HG03060 (cell line): ENCODE results near the gene CALN1.
"Not testable (repeated sequence)": the region's sequence is repeated elsewhere in the genome, so short reads cannot be mapped to it uniquely, and the experiment has no call there.

Experiments
- ATAC-seq: cut with Tn5 transposase; IDR thresholded peaks from one replicate; pipeline ENCODE4 v1.9.1; 2021; ENCODE audit warnings: low read depth, moderate number of reproducible peaks; ENCODE audit not compliant: unreplicated experiment

Gene CALN1

DNA sequence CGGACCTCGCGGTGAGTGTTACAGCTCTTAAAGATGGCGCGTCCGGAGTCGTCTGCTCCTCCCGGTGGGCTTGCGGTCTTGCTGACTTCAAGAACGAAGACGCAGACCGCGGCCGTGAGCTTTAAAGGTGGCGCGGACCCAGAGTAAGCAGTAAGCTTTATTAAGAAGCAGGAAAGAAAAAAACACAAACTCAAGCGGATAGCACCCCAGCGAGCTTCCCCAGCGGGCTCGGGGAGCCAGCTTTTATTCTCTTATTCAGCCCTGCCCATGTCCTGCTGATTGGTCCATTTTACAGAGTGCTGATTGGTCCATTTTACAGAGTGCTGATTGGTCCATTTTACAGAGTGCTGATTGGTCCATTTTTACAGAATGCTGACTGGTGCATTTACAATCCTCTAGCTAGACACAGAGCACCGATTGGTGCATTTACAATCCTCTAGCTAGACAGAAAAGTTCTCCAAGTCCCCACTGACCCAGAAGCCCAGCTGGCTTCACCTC lies at the start of gene CALN1:
TSS of gene CALN1 (minus strand) at position 218 of the 498 bp plus-strand sequence.
- ATAC-seq: not testable (repeated sequence)

DNA sequence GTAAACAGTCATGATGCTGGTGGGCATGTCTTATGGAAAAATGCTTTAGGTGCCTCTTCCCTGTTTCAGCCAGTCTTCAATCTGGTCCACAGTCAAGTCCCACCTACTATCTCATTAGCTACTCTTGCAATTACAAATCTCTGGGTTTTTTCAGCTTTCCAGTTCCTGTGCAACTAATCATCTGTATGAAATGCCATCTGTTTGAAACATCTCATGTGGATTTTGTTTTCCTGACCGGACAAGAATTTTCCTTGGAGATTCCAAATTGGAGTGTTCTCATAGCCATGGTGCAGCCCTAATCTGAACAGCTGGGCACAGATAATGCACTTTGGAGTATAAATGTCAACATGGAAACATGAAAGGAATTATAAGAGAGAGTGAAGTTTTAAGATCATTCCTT lies 41.3 kb upstream of the CALN1 start:
- ATAC-seq: no peak

DNA sequence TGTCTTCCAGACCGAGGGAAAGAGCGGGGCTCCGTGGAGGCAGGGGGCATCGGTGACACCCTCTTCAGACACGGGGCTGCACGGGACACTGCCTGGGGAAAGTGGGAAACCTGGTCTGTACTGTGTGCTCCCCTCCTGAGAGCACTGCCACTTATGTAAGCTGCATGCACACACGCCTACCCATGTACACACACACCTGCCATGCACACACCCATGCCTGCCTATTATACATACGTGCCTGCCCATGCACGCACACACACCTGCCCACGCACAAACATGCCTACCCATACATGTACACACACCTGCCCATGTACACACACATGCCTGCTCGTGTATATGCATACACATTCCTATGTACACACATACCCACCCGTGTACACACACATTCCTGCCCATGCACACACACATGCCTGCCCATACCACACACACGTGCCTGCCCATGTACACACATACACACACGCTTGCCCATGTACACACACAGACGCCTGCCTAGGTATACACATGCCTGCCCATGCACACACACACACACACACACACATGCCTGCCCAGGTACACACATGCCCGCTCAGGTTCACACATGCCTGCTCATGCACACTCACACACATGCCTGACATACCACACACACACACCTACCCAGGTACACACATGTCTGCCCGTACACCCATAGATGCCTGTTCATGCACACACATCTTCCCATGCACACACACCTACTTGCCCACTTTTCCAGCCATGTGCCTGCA lies 35.5 kb upstream of the CALN1 start:
- no peak for ATAC-seq

DNA sequence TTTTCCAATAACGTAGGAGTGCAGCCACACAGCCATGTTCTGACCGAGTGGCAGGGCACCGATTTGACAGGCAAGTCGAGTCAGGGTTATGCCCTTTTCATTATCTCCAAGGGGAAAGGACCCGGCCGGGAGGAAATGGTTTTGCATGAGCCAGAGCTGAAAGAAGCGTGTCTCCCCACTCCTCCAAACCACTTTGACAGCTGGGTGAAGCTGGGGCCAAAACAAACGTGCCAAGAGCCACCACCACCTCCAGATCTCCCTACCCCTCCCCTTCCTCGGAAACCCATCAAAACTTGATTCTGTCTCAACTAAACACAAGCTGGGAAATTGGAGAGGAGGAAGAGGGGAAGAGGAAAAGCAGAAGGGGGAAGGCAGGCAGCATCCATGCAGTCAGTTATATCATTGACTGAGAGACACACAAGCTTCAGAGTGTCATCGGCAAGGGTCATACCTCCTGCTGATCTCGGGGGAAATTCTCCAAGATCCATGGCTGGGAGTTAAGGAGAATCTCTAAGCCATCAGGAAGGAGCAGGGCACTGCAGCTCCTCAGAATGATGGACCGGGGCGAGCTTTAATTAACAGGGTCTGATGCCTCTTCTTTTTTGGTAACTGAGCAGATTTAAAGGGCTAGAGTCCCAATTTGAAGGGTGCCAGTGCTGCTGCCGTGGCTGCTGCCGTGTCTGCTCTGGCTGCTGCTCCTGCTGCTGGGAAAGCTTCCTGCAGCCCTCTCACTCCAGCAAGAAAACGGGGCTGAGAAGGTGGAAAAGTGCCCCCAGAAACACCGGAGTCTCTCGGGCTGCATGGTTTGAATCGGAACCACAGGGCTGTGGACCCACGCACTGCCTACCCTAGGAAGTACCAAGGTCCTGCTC lies 34.7 kb upstream of the CALN1 start:
- no peak for ATAC-seq

- no peak for ATAC-seq
Observed at GRCh38 chr7:72446131-72446530, 34.0 kb upstream of the CALN1 start.

DNA sequence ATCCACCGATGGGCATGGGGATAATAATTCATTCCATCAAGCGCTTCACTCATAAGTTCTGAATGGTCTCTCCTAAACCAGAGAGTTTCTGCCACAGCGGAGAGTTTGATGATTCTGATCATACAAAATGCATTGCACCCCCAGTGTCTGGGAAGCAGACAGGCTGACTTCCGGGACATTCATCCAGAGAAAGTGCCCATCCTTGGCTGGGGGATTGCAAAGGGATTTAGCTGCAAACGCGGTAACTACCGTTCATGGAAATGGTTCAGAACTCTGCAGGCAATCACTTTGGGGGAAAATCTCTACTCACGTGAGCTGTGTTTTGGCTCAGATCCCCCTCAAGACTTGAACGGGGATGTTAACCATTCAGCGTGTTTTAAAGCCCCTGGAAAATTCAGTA lies 33.4 kb upstream of the CALN1 start:
- no peak for ATAC-seq

DNA sequence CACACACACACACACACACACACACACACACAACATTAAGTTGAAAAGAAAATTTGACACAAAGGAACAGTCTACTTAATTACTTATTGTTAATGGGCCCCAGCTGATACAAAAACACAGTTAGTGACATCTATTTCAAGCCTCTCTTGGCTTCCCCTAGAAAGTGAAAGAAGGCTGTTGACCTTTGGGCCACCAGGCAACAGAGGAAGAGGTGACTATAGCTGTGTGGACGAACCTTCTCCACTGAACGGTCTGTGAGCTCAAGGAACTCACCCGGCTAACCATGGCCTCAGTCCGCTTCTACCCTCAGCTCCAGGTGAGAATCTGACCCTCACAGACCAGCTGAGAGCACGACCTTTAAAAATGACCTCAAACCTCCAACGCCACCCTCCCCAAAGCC lies 32.9 kb upstream of the CALN1 start:
- ATAC-seq: no peak

- no peak for ATAC-seq
Observed at GRCh38 chr7:72444026-72444776, 32.1 kb upstream of the CALN1 start.

- ATAC-seq: no peak
Observed at GRCh38 chr7:72441791-72442190, 29.7 kb upstream of the CALN1 start.

DNA sequence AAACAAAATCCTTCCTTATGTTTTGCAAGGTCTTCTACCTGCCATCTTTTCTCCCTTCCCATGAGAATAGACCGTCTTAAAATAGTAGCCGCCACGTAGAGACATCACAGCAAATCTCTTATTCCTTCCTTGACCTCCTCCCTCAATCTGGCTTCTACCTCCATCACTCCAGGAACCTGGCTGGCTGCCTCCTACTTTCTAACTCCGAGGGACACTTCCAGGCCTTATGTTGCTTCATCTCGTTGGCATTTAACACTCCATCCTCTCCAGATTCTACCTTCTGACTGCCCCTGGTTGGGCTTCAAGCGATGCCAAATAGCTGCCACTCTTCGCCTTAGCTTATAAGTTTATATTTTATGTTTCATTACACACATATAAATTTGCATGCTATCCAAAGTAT lies 26.4 kb upstream of the CALN1 start:
- no peak for ATAC-seq

DNA sequence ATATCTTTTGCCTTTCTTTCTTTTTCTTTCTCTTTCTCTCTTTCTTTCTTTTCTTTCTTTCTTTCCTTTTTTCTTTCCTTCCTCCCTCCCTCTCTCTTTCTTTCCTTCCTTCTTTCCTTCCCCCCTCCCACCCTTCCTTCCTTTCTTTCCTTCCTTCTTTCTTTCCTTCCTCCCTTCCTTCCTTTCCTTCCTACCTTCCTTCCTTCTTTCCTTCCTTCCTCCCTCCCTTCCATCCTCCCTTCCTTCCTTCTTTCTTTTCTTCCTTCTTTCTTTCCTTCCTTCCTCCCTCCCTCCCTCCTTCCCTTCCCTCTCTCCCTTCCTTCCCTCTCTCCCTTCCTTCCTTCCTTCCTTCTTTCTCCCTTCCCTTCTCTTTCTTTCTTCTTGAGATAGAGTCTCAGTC lies 25.5 kb upstream of the CALN1 start:
- no peak for ATAC-seq

GRCh38 chr7:72437061-72437585 lies 25.0 kb upstream of the CALN1 start:
- no peak for ATAC-seq

GRCh38 chr7:72435925-72436480 lies 23.9 kb upstream of the CALN1 start:
- ATAC-seq: no peak

DNA sequence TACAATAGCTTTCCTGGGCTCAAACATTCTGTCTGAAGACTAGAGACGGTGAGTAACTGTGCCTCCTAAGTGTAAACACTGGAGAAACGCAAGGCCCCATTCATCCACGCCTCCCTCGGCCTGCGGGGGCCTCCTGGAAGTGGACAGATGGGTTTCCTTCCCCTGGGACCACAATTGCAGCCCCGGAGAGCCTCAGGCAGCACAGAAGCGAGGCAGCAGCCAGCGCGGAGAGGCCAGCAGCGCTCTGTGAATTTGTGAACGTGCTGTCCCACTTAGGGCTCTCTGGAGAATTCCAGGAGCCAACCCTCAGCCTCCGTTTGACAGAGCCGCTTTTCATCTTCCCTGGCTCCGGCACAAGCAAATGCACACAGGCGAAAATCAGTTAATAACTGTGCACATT lies 23.2 kb upstream of the CALN1 start:
- ATAC-seq: no peak

GRCh38 chr7:72430531-72430930 lies 18.4 kb upstream of the CALN1 start:
- no peak for ATAC-seq

GRCh38 chr7:72429316-72429715 lies 17.2 kb upstream of the CALN1 start:
- ATAC-seq: no peak

GRCh38 chr7:72416846-72417245 lies 4.7 kb upstream of the CALN1 start:
- ATAC-seq: no peak

DNA sequence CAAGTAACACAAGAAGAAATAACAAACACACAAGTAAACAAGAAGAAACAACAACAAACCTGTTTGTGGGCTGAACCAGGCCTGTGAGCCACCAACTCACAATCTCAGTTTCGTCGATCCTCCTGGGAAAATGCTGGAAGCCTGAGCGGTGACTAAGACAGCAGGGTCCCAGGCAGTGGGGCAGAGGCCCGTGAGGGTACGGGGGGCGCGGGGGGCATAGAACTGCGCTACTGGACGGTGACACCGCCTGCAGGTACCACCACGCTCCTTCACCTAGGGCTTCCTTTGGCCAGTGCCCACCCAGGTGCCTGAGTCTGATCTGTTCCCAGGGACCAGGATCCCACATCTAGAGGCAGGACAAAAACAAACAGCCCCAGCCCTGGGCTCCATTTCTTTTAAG lies 3.4 kb upstream of the CALN1 start:
- ATAC-seq: no peak

- ATAC-seq: no peak
Observed at GRCh38 chr7:72413886-72414285, 1.7 kb upstream of the CALN1 start.

DNA sequence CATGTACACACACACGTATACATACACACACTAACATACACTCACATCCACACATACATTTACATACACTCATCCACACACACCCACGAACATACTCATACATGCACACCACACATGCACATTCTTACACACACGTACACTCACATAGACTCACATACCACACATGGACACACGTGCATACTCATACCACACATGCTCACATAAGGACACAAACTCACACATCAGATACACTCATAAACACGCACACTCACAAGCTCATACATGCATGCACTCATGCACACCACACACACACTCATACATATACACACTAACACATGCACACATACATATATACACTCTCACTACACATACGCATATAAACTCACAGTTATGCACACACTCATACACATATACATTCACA lies 1.2 kb upstream of the CALN1 start:
- no peak for ATAC-seq
